H1 (cell line): ENCODE data around the gene C2orf81. TPM values are rescaled to one million over a fixed set of nuclear protein-coding genes. Genes with fewer than 3 reads are reported as not detected.
A peak's percentile ranks its signal among the peaks of the same experiment; 100 is the strongest.

Source experiments
- CTCF ChIA-PET: fragments of 300-600 bp; sonication (Branson Sonifier 250); formaldehyde crosslinking; loops from one replicate; lab custom pipeline; 2021; ENCODE audit not compliant: partially characterized antibody; lab: Charles Lee
- POLR2A ChIA-PET: fragments of 300-600 bp; sonication (Branson Sonifier 250); formaldehyde crosslinking; loops from one replicate; lab custom pipeline; 2021; ENCODE audit warnings: inconsistent platforms; ENCODE audit not compliant: partially characterized antibody; lab: Charles Lee
- DNase-seq, 2 experiments: peaks; one replicate each; pipeline versions ENCODE4 v3.0.0 to v3.0.0-alpha.2; 2010 to 2022; ENCODE audit warnings: low spot score in 2 of 2, low read depth in 1 of 2, mixed read lengths in 1 of 2
- FAIRE-seq: peaks from 2 replicates; lab custom pipeline; 2011; peaks lifted over from hg19 to GRCh38; lab: Jason Lieb, UNC
- H2AFZ ChIP-seq: 2 replicates; pipeline ENCODE4 v1.8.1; 2012; ENCODE audit warnings: low read length, inconsistent platforms
- H2AK5ac ChIP-seq: 2 replicates; pipeline ENCODE4 v1.6.1; 2013; ENCODE audit warnings: low read depth, low read length
- H2BK120ac ChIP-seq: replicated peaks from 2 replicates; pipeline ENCODE3; 2013; ENCODE audit warnings: low read depth, low read length, inconsistent platforms
- H2BK12ac ChIP-seq: 2 replicates; pipeline ENCODE4 v1.6.1; 2013; ENCODE audit warnings: low read depth, low read length
- H2BK15ac ChIP-seq: 2 replicates; pipeline ENCODE4 v1.6.1; 2013; ENCODE audit warnings: low read length
- H2BK20ac ChIP-seq: 2 replicates; pipeline ENCODE4 v1.6.1; 2013; ENCODE audit warnings: low read length
- H2BK5ac ChIP-seq: 2 replicates; pipeline ENCODE4 v1.6.1; 2013; ENCODE audit warnings: low read depth, low read length
- H3K14ac ChIP-seq: 2 replicates; pipeline ENCODE4 v1.6.1; 2013; ENCODE audit warnings: inconsistent platforms; ENCODE audit not compliant: insufficient read length
- H3K18ac ChIP-seq: 2 replicates; pipeline ENCODE4 v1.6.1; 2013; ENCODE audit warnings: low read length; ENCODE audit errors: extremely low read depth
- H3K23ac ChIP-seq: 2 replicates; pipeline ENCODE4 v1.6.1; 2013; ENCODE audit warnings: inconsistent platforms; ENCODE audit not compliant: insufficient read length
- H3K23me2 ChIP-seq: 2 replicates; pipeline ENCODE4 v1.6.1; 2013; ENCODE audit warnings: low read depth, low read length
- H3K27ac ChIP-seq: 2 replicates; pipeline ENCODE4 v1.6.1; 2011; ENCODE audit warnings: low read depth, low read length, inconsistent platforms
- H3K27me3 ChIP-seq, 4 experiments: replicated peaks in 1 of 4; 1 replicate in 1 of 4; 2 replicates in 3 of 4; pipeline versions ENCODE4 v1.6.1 to v1.8.1; 2011 to 2013; ENCODE audit warnings: low read length in 3 of 4, mild to moderate bottlenecking in 3 of 4, inconsistent platforms in 2 of 4, mixed read lengths in 2 of 4, moderate library complexity in 1 of 4; ENCODE audit not compliant: control insufficient read depth in 3 of 4, insufficient read depth in 3 of 4; ENCODE audit errors: extremely low read depth in 1 of 4
- H3K36me3 ChIP-seq, 4 experiments: 2 replicates each; pipeline versions ENCODE4 v1.6.1 to v1.8.1; 2011 to 2013; ENCODE audit warnings: mild to moderate bottlenecking in 4 of 4, low read length in 3 of 4, moderate library complexity in 2 of 4, control low read depth in 1 of 4, inconsistent platforms in 1 of 4; ENCODE audit not compliant: insufficient read depth in 4 of 4, control insufficient read depth in 2 of 4
- H3K4ac ChIP-seq: replicated peaks from 2 replicates; pipeline ENCODE3; 2013; ENCODE audit warnings: low read length, low read depth, mixed read lengths, inconsistent platforms; ENCODE audit not compliant: insufficient read length
- H3K4me1 ChIP-seq, 4 experiments: replicated peaks in 1 of 4; 1 replicate in 1 of 4; 2 replicates in 3 of 4; pipeline versions ENCODE4 v1.6.1 to v1.8.1; 2011 to 2013; ENCODE audit warnings: low read length in 3 of 4, inconsistent platforms in 2 of 4, mixed read lengths in 1 of 4; ENCODE audit not compliant: insufficient read depth in 4 of 4, control insufficient read depth in 3 of 4
- H3K4me2 ChIP-seq, 2 experiments: 2 replicates each; pipeline versions ENCODE4 v1.6.1 to v1.8.1; 2011 to 2013; ENCODE audit warnings: low read depth in 2 of 2, low read length in 2 of 2, control low read depth in 1 of 2, inconsistent platforms in 1 of 2, mild to moderate bottlenecking in 1 of 2; ENCODE audit not compliant: insufficient read depth in 1 of 2
- H3K4me3 ChIP-seq, 4 experiments: fragments of 200-600, 300-600 bp in 1 of 4; sonication (generic), shearing (Covaris generic), sonication (Bioruptor Twin) in 1 of 4; 2 replicates each; pipeline versions ENCODE4 v1.5.1 to v1.8.1; 2011 to 2016; ENCODE audit warnings: low read length in 4 of 4, low read depth in 3 of 4, control low read depth in 2 of 4, inconsistent platforms in 2 of 4, mild to moderate bottlenecking in 2 of 4, mixed read lengths in 1 of 4, moderate library complexity in 1 of 4; ENCODE audit not compliant: insufficient read depth in 2 of 4; ENCODE audit errors: extremely low read depth in 1 of 4
- H3K56ac ChIP-seq: replicated peaks from 2 replicates; pipeline ENCODE3; 2013; ENCODE audit warnings: low read depth, mild to moderate bottlenecking, mixed read lengths, low read length, inconsistent platforms; ENCODE audit not compliant: insufficient read length
- H3K79me1 ChIP-seq: 2 replicates; pipeline ENCODE4 v1.6.1; 2013; ENCODE audit warnings: low read depth, low read length, control low read depth
- H3K79me2 ChIP-seq, 2 experiments: 2 replicates each; pipeline versions ENCODE4 v1.6.1 to v1.8.1; 2012 to 2013; ENCODE audit warnings: low read length in 2 of 2, mild to moderate bottlenecking in 2 of 2, inconsistent platforms in 1 of 2; ENCODE audit not compliant: insufficient read depth in 2 of 2, control insufficient read depth in 1 of 2
- H3K9ac ChIP-seq, 4 experiments: replicated peaks in 1 of 4; 1 replicate in 1 of 4; 2 replicates in 3 of 4; pipeline versions ENCODE4 v1.6.1 to v1.8.1; 2011 to 2013; ENCODE audit warnings: low read depth in 3 of 4, low read length in 3 of 4, control low read depth in 2 of 4, mild to moderate bottlenecking in 2 of 4, moderate library complexity in 2 of 4, inconsistent platforms in 1 of 4; ENCODE audit errors: extremely low read depth in 1 of 4
- H3K9me3 ChIP-seq, 2 experiments: 2 replicates each; pipeline versions ENCODE4 v1.6.1 to v1.8.1; 2012 to 2013; ENCODE audit warnings: mild to moderate bottlenecking in 2 of 2, moderate library complexity in 2 of 2, control low read depth in 1 of 2, inconsistent platforms in 1 of 2, low read depth in 1 of 2, low read length in 1 of 2, mixed read lengths in 1 of 2; ENCODE audit not compliant: insufficient read depth in 2 of 2
- H4K20me1 ChIP-seq, 2 experiments: replicated peaks in 1 of 2; 2 replicates each; pipeline versions ENCODE3 to v1.8.1; 2011 to 2013; ENCODE audit warnings: inconsistent platforms in 2 of 2, low read length in 2 of 2, mild to moderate bottlenecking in 1 of 2; ENCODE audit not compliant: insufficient read depth in 2 of 2, control insufficient read depth in 1 of 2
- H4K5ac ChIP-seq: 2 replicates; pipeline ENCODE4 v1.6.1; 2013; ENCODE audit warnings: low read length, low read depth, mixed read lengths, inconsistent platforms; ENCODE audit not compliant: insufficient read length
- H4K8ac ChIP-seq: 2 replicates; pipeline ENCODE4 v1.8.0; 2013; ENCODE audit warnings: mild to moderate bottlenecking, moderate library complexity, low read length, inconsistent platforms; ENCODE audit not compliant: insufficient read depth; ENCODE audit errors: extremely low read depth
- H4K91ac ChIP-seq: replicated peaks from 2 replicates; pipeline ENCODE3; 2013; ENCODE audit warnings: low read length, mixed read lengths, inconsistent platforms; ENCODE audit not compliant: insufficient read length
- E2F6 ChIP-seq: IDR thresholded peaks from 2 replicates; pipeline ENCODE4 v1.6.1; 2012; ENCODE audit warnings: inconsistent platforms
- TBP ChIP-seq: IDR thresholded peaks from 2 replicates; pipeline ENCODE4 v1.6.1; 2011; ENCODE audit warnings: low read depth, low read length, improper control_type of control experiment
- YY1 ChIP-seq: IDR thresholded peaks from 2 replicates; pipeline ENCODE4 v1.6.1; 2011; ENCODE audit warnings: low read depth, mild to moderate bottlenecking, low read length
- WGBS, 2 experiments: shearing (Covaris generic) in 1 of 2; methylation state at CpG; one replicate each; pipeline versions ENCODE4 v1.1.6 to v1.1.7; 2013 to 2015; ENCODE audit warnings: low lambda C conversion rate in 2 of 2, mixed read lengths in 2 of 2, inconsistent platforms in 1 of 2, low coverage in 1 of 2, missing lambda C conversion rate in 1 of 2; ENCODE audit not compliant: insufficient replicate concordance in 2 of 2, insufficient coverage in 1 of 2, insufficient read length in 1 of 2; ENCODE audit errors: extremely low coverage in 1 of 2, missing lambda C conversion rate in 1 of 2; 5-methylcytosine and 5-hydroxymethylcytosine counted together
- polyA plus RNA-seq, 7 experiments: library from polyadenylated mRNA; depleted of rRNA in 3 of 7; stranded (reverse) in 5 of 7; unstranded in 2 of 7; fragments of >200 nt in 5 of 7; fragments of 200-250 nt in 2 of 7; gene quantifications; 1 replicate in 5 of 7; 2 replicates in 1 of 7; 4 replicates in 1 of 7; pipeline versions ENCODE4 v1.2.1 to v1.2.3, GENCODE V29; 2011 to 2013; ENCODE audit warnings: missing spikeins in 2 of 7, mixed read lengths in 2 of 7
- total RNA-seq: library from RNA; stranded (reverse); fragmentation: NEBNext Ultra II Directional; extraction: Animal tissue kit (Norgen Biotek cat#: 25700); gene quantifications from 2 replicates; pipeline ENCODE4 v1.2.1, GENCODE V29; 2021

C2orf81 gene
- total and polyA plus RNA-seq, 2 of the 8 experiments (the other 6 are each of a cell fraction or from before 2014, with no cell fraction given), result 1.6 to 3.3 TPM

- peak overlapping the region; percentile 34; the same call in 1 of the 2 replicates for H3K18ac ChIP-seq
- H4K8ac ChIP-seq, result peak overlapping the region; percentile 96
- H3K4me1 ChIP-seq, result peaks cover 0 to 10% (median 2%) of the 10 kb centered on the region in 4 experiments; a peak in 5 of 7 replicates
- peak overlapping the region; percentile 64 to 84 (median 84) for H3K4me3 ChIP-seq
- H3K23ac ChIP-seq, result no peak overlapping the region
- H3K27me3 ChIP-seq, result no peaks in the 10 kb centered on the region
- H3K79me1 ChIP-seq, result no peaks in the 10 kb centered on the region; the same call in 1 of the 2 replicates
- H3K27ac ChIP-seq, result peak overlapping the region; percentile 95
- H2BK15ac ChIP-seq, result peak overlapping the region; percentile 37; the same call in 1 of the 2 replicates
- peak overlapping the region; percentile 71 for H4K5ac ChIP-seq
- peak overlapping the region; percentile 81 for H4K91ac ChIP-seq
- no peak overlapping the region for H2BK20ac ChIP-seq
- H3K14ac ChIP-seq, result no peak overlapping the region
- H3K79me2 ChIP-seq, result peaks cover 0 to 9% of the 10 kb centered on the region in 2 experiments; a peak in 1 of 4 replicates
- WGBS, 2 experiments, result 2% methylated on average over 29 of the region's 46 CpGs; no CpG with 5 or more reads in 1 of the 2 experiments
- ChIA-PET CTCF (interaction anchor here (0.8 to 10.5 kb wide), 8 partner anchors 11 to 191 kb away, joined by 3 to 86 read pairs (median 9); partner anchors contain the start of genes CCDC142, MRPL53 and TTC31), POLR2A (interaction anchor here (0.7 to 10.5 kb wide), 19 partner anchors 9 to 276 kb away, joined by 3 to 89 read pairs (median 5); partner anchors contain the start of genes C2orf81, CCDC142, MRPL53 and MTHFD2)
- H3K9ac ChIP-seq, result peak overlapping the region; percentile 68 to 93 (median 91)
- no peak overlapping the region for H3K4ac ChIP-seq
- H3K36me3 ChIP-seq, result peaks cover 0 to 11% (median 1%) of the 10 kb centered on the region in 4 experiments; a peak in 3 of 8 replicates
- H2BK12ac ChIP-seq, result no peak overlapping the region
- peak overlapping the region; percentile 43; the same call in 1 of the 2 replicates for H2AFZ ChIP-seq
- 0 out of 2 replicates have a peak overlapping the region, but pooled peaks have one; percentile 13 for H2AK5ac ChIP-seq
- peak overlapping the region; percentile 94 for H2BK5ac ChIP-seq
- no peak for FAIRE-seq
- peak in 1 of 2 experiments; percentile 88 for DNase-seq
- no peaks in the 10 kb centered on the region for H3K9me3 ChIP-seq
- H3K23me2 ChIP-seq, result peaks cover 16% of the 10 kb centered on the region; the same call in 1 of the 2 replicates
- H3K56ac ChIP-seq, result peak overlapping the region; percentile 65
- no peak overlapping the region for H2BK120ac ChIP-seq
- H4K20me1 ChIP-seq, result no peaks in the 10 kb centered on the region
- H3K4me2 ChIP-seq, result peak overlapping the region; percentile 91 to 93
- TF ChIP-seq YY1 (peak; percentile 42; the same call in 1 of the 2 replicates), TBP (peak; percentile 69), E2F6 (peak; percentile 23; the same call in 1 of the 2 replicates)
Observed at GRCh38 chr2:74457549-74458131, 36.2 kb upstream of the C2orf81 start.
